Myocyte (in vitro differentiated cells): Measurements from ENCODE around the gene RB1. TPM values are rescaled to one million over a fixed set of nuclear protein-coding genes. Genes with fewer than 3 reads are reported as not detected.

ENCODE experiments used
- DNase-seq: peaks from one replicate; pipeline ENCODE4 v3.0.0-alpha.2; 2012; ENCODE audit warnings: low read depth
- polyA plus RNA-seq: library from polyadenylated mRNA; unstranded; fragments of >200 nt; gene quantifications from one replicate; pipeline ENCODE4 v1.2.1, GENCODE V29; 2012; ENCODE audit warnings: missing spikeins
- total RNA-seq: library from RNA; depleted of rRNA; stranded (reverse); fragments of >200 nt; gene quantifications from 2 replicates; pipeline ENCODE4 v1.2.3, GENCODE V29; 2014

RB1 gene
- total RNA-seq = 54.2 and 58.1 TPM in 2 replicates
- 17.2 TPM for polyA plus RNA-seq

- peak; percentile 94 for DNase-seq
Observed at GRCh38 chr13:48303359-48304142, at the start of gene RB1. RB1 (plus strand) TSS chr13:48303751; CDS start chr13:48303913, 162 bp downstream.

GRCh38 chr13:48253849-48254248 lies 49.7 kb upstream of the RB1 start:
- DNase-seq = no peak

GRCh38 chr13:48255090-48255489 lies 48.5 kb upstream of the RB1 start:
- no peak for DNase-seq

GRCh38 chr13:48255954-48256353 lies 47.6 kb upstream of the RB1 start:
- DNase-seq = no peak

- DNase-seq = no peak
Observed at GRCh38 chr13:48258002-48258401, 45.5 kb upstream of the RB1 start.

- DNase-seq = no peak
Observed at GRCh38 chr13:48258430-48258829, 45.1 kb upstream of the RB1 start.

- DNase-seq = no peak
Observed at GRCh38 chr13:48260970-48261369, 42.6 kb upstream of the RB1 start.

- DNase-seq = no peak
Observed at GRCh38 chr13:48263196-48263595, 40.4 kb upstream of the RB1 start.

- no peak for DNase-seq
Observed at GRCh38 chr13:48264058-48264457, 39.5 kb upstream of the RB1 start.

- no peak for DNase-seq
Observed at GRCh38 chr13:48265217-48265815, 38.2 kb upstream of the RB1 start.

GRCh38 chr13:48266150-48266549 lies 37.4 kb upstream of the RB1 start:
- DNase-seq = no peak

- peak; percentile 19 for DNase-seq
Observed at GRCh38 chr13:48266701-48267639, 36.6 kb upstream of the RB1 start.

- no peak for DNase-seq
Observed at GRCh38 chr13:48268019-48268418, 35.5 kb upstream of the RB1 start.

GRCh38 chr13:48273346-48273745 lies 30.2 kb upstream of the RB1 start:
- no peak for DNase-seq

GRCh38 chr13:48275507-48275906 lies 28.0 kb upstream of the RB1 start:
- no peak for DNase-seq

GRCh38 chr13:48278806-48279205 lies 24.7 kb upstream of the RB1 start:
- no peak for DNase-seq

- DNase-seq = no peak
Observed at GRCh38 chr13:48281556-48281955, 22.0 kb upstream of the RB1 start.

GRCh38 chr13:48291730-48292129 lies 11.8 kb upstream of the RB1 start:
- peak; percentile 35 for DNase-seq

- no peak for DNase-seq
Observed at GRCh38 chr13:48292650-48293049, 10.9 kb upstream of the RB1 start.

- DNase-seq = no peak
Observed at GRCh38 chr13:48294653-48295052, 8.9 kb upstream of the RB1 start.

- no peak for DNase-seq
Observed at GRCh38 chr13:48295271-48295670, 8.3 kb upstream of the RB1 start.

GRCh38 chr13:48296528-48296927 lies 7.0 kb upstream of the RB1 start:
- DNase-seq = no peak
